CD4-positive, alpha-beta T cell treated with Interleukin-17A for 4 hours (primary cell): ENCODE data around the gene FAM107B.
A peak's percentile ranks its signal among the peaks of the same experiment; 100 is the strongest.
"Not testable (repeated sequence)": the region's sequence is repeated elsewhere in the genome, so short reads cannot be mapped to it uniquely, and the experiment has no call there.

ENCODE experiments used
- DNase-seq: peaks from one replicate; pipeline ENCODE4 v3.0.0-alpha.2; 2020; ENCODE audit warnings: mixed read lengths

FAM107B gene

DNA sequence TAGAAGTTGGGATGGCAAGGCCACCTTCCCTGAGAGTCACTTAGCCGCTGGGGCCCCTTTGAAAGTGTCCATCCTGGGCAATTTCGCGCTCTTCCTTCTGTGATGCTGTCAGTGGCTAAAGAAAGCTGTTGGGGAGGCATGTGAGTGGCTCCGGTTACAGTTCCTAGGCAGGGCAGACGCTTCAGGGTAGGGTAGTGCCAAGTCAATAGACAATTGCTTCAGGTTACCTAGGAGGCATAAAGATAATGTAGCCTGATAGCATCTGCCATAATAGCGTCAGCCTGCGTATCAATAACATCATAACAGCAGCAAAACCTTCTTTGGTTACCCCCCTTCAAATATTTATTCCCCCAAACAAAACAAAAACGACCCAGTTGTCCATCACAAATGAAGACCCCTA is at the start of gene FAM107B:
FAM107B (minus strand) TSS at position 101 of the 400 bp plus-strand sequence. CDS start 234 bp downstream, outside the sequence.
- no peak for DNase-seq

DNA sequence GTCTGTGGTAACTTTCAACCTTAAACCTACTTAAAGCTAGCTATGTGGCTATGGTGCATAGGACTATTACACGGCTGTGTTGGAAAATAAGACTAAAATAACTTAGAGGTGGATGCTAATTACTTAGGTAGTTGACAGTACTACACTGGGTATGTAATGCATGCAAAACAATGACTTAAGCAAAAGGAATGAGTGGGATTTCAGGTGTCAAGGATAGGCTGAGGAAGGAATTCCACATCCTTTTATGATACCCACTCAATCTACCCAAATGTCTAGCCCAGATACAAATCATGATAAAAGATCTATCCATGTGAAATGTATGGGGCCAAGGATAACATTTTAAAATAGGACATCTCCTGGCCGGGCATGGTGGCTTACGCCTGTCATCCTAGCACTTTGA is 49.3 kb upstream of the FAM107B start:
- DNase-seq, result no peak

DNA sequence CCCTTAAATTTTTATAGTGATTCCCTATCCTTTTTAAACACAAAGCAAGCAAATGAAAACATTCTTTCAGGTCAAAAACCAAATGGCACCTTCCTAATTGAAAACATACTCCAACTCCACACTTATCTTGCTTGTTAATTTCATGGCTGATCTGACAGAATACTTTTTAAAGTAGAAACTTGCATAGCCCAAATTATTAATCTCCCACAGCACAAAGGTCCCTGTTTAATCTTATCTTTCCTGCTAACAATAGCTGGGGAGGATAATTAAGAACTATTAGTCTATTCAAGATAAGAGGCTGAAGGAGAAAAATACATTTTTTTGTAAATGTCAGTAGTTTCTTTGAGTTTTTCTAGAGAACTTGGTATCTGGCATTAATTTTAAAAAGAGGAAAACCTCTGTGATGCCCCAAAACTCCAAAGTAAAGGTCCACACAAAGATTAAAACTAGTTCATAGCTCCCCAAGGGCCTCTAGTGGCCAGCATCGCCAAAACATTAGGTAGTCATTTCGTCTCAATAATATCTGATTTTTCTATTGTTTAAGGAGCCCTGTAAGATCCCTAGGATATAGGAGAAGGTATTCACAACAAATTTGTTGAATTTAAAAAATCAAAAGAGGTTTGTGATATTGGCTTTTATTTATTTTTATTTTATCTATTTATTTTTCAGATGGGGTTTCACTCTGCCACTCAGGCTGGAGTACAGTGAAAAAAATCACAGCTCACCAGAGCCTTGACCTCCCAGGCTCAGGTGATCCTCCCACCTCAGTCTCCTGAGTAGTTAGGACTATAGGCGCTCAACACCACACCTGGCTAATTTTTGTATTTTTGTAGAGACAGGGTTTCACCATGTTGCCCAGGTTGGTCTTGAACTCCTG is 48.4 kb upstream of the FAM107B start:
- DNase-seq, result peak; percentile 65

DNA sequence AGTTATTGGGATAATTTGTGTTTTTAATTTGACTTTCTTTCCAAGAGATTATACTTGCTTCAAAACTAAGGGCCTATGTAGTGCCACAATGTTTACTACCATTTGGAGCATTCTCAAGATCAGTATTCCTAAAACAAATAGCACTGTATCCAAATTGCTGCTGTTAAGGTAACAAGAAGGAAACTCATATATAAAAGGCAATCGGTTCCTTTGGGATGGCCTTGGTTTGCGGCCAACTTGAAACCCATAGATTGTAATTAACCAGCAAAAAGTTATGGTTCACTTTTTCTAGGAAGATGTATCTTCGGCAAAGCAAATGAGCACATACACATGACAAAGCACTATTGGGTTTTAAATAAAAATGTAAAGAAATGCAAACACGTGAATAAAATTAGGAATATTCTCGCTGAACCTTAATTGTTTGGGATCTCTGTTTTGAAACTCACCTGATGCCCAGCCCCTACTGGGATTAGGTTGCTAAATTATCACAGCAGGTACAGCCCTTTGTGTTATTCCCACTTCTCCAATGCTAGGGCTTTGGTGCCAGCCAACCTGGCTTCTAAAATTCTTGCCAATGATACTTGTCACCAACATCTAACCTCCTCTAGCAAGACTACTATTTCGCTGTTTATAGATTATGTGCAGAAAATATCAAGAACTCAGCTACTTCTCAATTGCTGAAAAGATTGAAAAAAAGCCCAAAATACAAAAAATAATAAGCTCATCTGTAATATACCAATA is 47.1 kb upstream of the FAM107B start:
- no peak for DNase-seq

DNA sequence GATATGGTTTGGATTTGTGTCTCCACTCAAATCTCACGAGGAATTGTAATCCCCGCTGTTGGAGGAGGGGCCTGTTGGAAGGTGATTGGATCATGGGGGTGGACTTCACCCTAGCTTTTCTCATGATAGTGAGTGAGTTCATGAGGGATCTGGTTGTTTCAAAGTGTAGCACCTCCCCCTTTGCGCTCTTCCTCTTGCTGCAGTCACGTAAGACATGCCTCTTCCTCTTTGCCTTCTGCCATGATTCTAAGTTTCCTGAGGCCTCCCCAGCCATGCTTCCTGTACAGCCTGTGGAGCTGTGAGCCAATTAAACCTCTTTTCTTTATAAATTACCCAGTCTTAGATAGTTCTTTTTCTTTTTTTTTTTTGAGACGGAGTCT is 46.1 kb upstream of the FAM107B start:
- DNase-seq, result no peak

DNA sequence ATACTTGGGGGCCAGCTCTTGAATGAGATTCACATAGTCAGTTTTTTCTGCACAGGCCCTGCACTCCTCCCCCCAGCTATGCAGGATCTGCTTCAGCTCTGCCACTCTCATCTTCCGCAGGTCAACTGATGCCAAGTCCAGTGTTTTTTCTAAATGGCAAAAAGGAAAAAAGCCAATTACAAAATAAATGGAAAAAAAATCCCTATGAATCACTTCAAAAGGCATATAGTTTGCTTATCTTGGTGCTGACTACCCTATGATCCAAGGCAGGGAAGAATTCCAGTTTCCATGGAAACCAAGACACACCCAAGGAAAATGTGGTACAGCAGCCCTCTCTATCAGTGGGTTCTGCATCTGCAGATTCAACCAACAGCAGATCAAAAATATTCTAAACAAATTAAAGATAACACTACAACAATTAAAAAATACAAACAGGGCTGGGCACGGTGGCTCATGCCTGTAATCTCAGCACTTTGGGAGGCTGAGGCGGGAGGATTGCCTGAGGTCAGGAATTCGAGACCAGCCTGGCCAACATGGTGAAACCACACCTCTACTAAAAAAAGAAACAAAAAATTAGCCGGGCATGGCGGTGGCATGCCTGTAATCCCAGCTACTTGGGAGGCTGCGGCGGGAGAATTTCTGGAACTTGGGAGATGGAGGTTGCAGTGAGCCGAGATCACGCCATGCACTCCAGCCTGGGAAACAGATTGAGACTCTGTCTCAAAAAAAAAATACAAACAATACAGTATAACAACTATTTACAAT is 45.5 kb upstream of the FAM107B start:
- no peak for DNase-seq

DNA sequence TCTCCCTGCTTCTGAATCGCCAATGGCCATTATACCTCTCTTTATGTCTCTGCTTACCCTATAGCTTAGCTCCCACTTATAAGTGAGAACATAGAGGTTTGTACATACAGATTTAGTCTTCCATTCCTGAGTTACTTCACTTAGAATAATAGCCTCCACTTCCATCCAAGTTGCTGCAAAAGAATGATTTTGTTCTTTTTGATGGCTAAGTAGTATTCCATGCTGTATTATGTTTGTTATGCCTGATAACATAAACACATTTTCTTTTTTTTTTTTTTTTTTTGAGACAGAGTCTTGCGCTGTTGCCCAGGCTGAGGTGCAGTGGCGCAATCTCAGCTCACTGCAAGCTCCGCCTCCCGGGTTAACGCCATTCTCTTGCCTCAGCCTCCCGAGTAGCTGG is 42.0 kb upstream of the FAM107B start:
- not testable (repeated sequence) for DNase-seq

DNA sequence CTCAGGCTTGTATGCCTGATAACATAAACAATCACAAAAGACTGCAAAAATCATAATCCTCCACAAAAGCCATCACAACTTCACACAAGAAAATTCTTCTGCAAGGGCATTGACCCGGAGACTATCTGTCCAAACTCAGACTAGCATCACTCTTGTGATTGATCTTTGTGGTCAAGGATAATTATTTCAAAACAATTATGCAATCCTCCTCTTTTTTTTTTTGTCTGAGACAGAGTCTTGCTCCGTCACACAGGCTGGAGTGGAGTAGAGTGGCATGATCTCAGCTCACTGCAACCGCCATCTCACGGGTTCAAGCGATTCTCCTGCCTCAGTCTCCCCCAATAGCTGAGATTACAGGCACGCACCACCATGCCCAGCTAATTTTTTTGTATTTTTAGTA is 41.0 kb upstream of the FAM107B start:
- no peak for DNase-seq

DNA sequence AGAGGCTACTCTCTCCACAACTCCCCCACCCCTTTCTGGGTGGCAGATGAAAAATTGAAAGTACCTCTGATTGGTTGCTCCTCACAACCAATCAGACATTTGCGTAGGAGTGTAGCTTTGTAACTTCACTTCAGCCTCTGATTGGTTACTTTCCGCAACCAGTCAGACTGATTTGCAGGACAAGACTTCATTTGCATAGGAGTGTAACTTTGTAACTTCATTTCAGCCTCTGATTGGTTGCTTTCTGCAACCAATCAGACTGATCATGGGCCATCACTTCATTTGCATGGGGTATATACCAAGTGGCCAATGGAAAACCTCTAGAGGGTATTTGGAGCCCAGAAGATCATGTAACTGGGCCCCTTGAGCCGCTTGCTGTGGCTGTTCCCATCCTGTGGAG is 37.6 kb upstream of the FAM107B start:
- no peak for DNase-seq

DNA sequence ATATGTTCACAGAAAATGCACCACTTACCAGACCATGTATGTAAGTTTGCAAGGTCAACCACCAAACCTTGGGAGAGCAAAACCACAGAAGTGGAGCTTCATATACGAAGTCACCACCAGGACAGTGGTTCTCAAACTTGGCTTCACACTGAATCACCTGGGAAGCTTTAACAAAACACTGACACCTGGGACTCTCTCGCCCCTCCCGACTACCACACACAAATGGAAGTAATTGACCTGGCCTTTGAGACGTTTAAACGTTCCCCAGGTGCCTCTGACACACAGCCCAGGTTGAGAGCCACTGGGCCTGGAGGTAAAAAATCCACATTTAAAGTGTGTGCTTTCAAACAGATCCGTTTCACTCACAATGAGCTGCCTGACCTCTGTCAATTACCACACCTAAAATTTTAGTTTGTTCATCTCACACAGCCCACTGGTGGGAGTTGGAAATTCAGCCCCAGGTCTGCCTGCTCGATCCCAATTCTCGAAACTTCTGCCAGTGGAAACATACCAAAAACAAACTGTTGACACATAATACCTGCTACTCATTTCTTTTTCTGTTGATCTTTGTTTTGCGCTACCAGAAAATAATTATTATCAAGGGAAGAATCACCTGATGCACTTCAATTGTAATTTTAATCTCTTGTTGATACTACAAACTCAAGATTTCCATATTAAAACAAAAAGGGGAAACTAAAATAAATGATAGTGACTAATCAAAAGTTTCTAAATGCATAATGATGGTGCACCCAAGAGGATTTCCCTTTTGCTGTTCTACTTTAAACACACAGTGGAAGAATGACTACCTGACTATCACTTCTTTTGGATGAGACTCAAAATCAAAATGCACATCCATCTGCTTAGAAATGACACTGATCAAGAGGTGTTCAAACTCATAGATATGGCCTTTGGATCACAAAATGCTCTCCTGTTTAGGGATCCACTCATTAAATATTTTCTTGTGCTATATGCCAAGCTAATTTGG is 36.6 kb upstream of the FAM107B start:
- no peak for DNase-seq

DNA sequence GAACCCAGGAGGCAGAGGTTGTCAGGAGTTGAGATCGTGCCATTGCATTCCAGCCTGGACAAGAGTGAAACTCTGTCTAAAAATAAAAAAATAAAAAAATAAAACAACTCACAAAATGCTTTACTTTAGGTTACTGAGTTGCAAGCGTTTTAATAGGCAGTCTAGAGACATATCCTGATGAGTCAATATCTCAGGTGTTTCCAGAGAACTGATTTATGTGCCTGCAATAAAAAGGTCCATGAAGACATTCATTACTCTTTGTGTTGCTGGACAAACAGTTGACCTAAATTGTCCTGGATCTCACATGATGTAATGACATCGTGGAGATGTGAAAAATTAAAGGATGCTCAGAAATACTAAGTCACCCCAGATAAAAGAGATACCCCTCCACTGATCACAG is 31.6 kb upstream of the FAM107B start:
- no peak for DNase-seq

DNA sequence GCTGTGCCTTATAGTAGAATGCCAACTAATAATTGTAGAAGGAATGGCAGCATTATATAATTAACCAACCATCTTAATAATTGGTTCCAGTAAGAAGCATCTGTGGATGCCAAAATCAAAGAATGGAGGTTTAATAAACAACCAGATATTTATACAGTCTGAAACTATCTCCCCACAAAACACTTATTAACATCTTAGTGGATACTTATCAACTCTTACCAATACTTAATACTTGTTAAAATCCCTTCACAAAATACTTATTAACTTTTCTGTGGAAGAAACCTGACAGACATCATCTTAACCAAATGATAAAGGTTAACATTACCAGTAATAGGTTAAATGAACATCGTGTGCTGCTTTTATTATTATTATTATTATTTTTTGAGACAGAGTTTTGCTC is 29.1 kb upstream of the FAM107B start:
- no peak for DNase-seq

DNA sequence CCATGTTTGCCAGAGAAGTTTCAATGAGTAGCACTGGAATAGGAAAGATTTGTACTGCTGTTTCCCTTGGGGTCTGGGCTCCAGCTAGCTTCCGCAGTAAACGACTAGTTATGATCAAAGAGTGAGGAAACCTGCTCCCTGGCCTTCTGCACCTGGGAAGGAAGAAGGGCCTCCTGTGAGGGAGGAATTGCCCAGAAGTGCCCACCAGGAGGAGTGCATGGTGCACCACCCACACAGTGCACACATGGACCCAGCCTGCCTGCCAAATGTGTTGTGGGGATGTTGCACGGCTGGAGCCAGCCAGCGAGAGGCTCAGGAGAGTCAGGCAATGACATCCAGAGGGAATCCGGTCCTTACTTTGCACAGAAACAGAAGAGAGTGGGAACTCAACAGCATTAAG is 27.0 kb upstream of the FAM107B start:
- peak; percentile 4 for DNase-seq

DNA sequence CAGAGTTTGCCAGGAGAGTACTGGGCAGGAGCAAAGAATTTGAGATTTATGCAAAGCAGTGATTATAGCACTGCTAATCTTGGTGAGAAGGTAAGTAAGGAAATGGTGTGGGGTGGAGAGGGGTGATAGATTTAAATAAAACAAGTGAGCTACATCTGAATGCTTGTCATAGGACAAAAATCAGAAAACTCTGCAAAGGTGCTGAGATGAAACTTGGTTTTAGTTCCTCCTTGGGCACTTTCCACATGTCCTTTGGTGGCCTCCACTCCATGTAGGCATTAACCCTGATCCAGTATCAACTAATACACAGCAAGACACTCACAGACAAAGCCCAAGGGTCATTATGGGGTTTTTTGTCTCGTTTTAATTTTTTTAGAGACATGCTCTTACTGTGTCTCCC is 25.7 kb upstream of the FAM107B start:
- DNase-seq, result no peak

DNA sequence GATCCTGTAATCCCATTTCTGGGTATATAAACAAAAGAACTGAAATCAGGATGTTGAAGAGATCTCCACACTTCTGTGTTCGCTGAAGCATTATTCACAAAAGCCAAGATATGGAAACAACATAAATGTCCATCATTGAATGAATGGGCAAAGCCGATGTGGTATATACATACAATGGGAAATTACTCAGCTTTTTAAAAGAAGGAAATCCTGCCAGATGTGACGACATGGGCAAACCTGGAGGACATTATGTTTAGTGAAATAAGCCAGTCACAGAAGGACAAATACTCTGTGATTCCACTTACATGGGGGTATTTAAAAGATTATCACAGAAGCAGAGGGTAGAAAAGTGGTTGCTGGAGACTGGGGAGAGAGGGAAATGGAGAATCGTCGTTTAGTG is 23.9 kb upstream of the FAM107B start:
- DNase-seq, result no peak

DNA sequence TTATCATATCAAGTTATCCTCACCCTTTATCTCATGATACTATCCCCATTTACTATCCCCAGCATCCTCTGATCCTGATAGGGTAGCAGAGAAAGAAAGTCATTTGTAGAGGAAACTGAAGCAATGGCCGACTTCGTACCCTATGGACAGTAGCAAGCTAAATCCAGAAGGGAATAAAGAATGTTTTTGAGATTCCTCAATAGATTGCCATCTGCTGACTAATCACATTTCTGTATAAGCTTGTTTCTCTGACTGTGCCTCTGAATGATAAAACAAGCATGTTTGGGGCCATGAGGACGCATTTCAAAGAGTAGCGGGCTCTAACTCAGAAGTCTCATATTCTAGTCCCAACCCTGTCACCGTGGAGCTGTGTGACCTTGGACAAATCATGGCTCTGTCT is 13.2 kb upstream of the FAM107B start:
- no peak for DNase-seq

DNA sequence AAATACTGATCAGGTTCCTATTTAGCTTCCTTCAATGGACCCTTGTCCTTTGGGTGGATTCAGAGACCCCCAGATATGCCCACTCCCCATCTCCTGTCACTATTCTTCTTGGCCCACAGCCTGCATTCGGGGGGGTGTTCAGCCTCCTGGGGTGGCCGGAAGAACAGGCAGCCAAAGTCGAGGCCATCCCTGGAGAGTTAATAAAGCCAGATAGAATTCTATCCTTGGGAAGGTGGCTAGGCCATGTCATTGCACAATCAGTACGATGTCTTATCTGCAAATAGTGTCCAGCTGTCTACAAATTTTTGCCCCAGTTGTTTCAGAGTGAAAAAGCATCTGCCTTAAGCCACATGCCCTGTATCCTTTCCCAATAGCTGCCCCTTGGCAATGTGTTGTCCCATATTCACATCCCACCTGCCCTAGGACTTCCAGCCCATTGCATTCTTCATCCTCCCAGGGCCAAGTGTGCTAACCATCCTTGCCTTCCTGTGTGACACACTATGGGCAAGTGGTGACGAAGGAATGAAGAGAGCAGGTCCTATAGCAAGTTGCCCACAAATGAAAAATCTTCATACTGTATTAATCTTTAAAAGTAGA is 9.9 kb upstream of the FAM107B start:
- DNase-seq, result no peak

DNA sequence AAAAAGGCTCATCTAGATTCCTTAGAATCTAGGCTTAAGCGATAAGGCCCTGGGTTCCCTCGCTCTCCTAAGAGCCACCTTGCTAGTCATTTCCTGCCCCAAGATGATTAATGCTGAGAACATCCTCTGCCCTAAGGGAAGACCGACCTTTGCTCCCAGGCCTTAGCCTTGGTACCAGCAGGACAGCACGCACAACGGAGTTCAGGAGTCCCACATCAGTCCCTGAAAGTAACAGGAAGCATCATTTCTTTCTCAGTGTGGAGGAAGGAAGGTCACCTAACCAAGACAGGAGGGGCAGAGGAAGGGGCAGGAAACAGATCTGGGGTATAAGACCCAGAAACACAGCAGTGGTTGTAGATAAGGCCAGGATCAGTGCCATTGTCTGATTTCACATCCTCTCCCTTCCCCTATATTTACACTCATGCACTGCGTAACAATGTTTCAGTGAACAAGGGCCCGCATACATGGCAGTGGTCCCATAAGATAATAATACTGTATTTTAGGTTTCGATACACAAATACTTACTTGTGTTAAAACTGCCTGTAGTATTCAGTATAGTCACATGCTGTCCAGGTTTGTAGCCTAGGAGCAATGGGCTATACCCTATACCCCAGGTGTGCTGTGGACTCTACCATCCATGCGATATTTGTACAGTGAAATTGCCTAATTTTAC is 8.1 kb upstream of the FAM107B start:
- peak; percentile 20 for DNase-seq

DNA sequence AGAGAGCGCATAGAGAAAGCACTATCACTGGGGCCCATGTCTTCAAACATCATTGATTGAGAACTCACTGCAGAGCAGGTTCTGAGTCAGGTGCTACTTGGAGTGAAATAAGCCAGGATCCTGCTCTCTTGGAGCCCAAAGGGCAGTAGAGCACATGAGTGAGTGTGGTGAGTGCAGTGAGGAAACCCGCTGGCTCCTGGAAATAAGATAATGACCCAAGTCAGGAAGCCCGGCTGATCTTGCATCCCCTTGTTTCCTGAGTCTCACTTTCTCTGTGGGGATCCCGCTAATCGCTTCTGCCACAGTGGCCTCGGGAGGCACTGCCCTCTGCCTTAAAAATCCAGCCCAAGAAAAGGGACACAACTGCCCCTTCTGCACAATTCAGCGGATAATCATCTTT is 7.1 kb upstream of the FAM107B start:
- no peak for DNase-seq

DNA sequence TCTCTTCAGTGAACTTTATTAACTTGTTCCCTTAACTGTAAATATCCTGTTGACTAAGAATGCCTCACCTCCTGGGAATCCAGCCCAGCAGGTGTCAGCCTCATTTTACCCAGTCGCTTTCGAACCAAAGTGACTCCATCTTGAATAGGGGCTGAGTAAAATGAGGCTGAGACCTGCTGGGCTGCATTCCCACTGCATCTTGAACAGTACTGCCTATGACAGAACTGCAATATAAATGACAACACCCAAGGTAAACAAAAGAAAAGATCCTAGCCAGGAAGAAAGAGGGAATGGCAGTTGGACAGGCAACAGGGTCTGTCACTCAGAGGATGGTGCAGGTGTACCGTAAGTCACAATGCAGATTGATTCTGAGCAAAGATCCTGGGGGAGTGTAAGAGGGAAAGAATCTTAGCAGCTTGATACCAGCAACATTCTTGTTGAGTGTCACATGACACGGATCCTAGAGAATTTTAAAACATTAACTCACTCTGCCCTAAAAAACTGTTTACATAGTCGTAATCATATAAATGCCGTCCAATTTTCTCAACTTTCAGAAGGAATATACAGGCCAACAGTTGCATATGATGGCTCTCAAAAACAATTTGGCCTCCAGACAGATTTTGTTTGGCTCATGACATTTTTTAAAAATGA is 4.4 kb upstream of the FAM107B start:
- no peak for DNase-seq

DNA sequence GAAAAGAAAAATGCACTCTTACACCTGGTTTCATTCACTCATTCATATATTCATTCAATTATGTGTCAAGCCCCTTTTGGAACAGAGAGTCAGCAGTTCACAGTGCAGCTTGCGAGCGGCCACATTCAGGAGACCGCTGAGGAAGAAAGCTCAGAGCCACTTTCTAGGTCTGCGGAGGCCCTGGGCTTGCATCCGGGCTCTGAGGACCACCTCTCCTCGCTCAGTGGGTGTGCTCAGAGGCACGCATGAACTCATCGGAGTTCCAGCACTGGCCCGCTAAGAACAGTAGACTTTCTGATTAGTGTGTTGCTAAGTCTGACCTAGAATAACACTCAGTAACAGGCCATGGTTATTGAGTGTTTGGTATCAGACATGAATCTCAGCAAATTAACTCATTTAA is 1.8 kb upstream of the FAM107B start:
- no peak for DNase-seq
